GM12878 (cell line): ENCODE results near the gene COL23A1. TPM values are rescaled to one million over a fixed set of nuclear protein-coding genes. Genes with fewer than 3 reads are reported as not detected.

Experiments used
- EZH2 ChIP-seq: IDR thresholded peaks from 2 replicates; pipeline ENCODE4 v1.6.1; 2012; ENCODE audit warnings: low read depth, mild to moderate bottlenecking, control low read depth, inconsistent platforms, low read length, borderline replicate concordance; ENCODE audit not compliant: control insufficient read depth
- HCFC1 ChIP-seq: fragments of 150-350 bp; IDR thresholded peaks from 2 replicates; pipeline ENCODE4 v1.6.1; 2014; ENCODE audit warnings: low read length
- IKZF2 ChIP-seq, 2 experiments: fragments of 450-650 bp; IDR thresholded peaks; 2 replicates each; pipeline ENCODE4 v1.6.1; 2017; ENCODE audit warnings: mild to moderate bottlenecking in 2 of 2, moderate library complexity in 2 of 2
- KDM1A ChIP-seq: fragments of 200-600 bp; sonication (generic); IDR thresholded peaks from 2 replicates; pipeline ENCODE4 v1.6.1; 2016; ENCODE audit warnings: borderline replicate concordance
- MEF2A ChIP-seq: IDR thresholded peaks from 2 replicates; pipeline ENCODE4 v1.6.1; 2011; ENCODE audit warnings: low read depth, mild to moderate bottlenecking, low read length, moderate library complexity; ENCODE audit not compliant: insufficient read depth
- MYB ChIP-seq: fragments of 150-350 bp; IDR thresholded peaks from 2 replicates; pipeline ENCODE4 v1.6.1; 2014; ENCODE audit warnings: mild to moderate bottlenecking, low read depth, low read length, borderline replicate concordance
- NR2C2 ChIP-seq: IDR thresholded peaks from 2 replicates; pipeline ENCODE4 v1.6.1; 2011; ENCODE audit warnings: borderline replicate concordance, low read depth; ENCODE audit not compliant: control insufficient read depth, insufficient read length
- NRF1 ChIP-seq: conservative IDR thresholded peaks from 2 replicates; pipeline ENCODE4 v1.6.1; 2011; ENCODE audit warnings: mild to moderate bottlenecking, low read depth, low read length, improper control_type of control experiment
- PML ChIP-seq: IDR thresholded peaks from 2 replicates; pipeline ENCODE4 v1.6.1; 2012; ENCODE audit warnings: low read length, inconsistent platforms
- POU2F2 ChIP-seq: IDR thresholded peaks from 3 replicates; pipeline ENCODE4 v1.6.1; 2011; ENCODE audit warnings: low read depth, mild to moderate bottlenecking, low read length, borderline replicate concordance
- SIN3A ChIP-seq: IDR thresholded peaks from 2 replicates; pipeline ENCODE4 v1.6.1; 2012; ENCODE audit warnings: low read depth, low read length, improper control_type of control experiment
- SREBF2 ChIP-seq: IDR thresholded peaks from 2 replicates; pipeline ENCODE4 v1.6.1; 2012; ENCODE audit warnings: mild to moderate bottlenecking, low read length
- STAT3 ChIP-seq: IDR thresholded peaks from 2 replicates; pipeline ENCODE4 v1.6.1; 2011; ENCODE audit warnings: low read depth, low read length, improper control_type of control experiment
- TAF1 ChIP-seq: IDR thresholded peaks from 2 replicates; pipeline ENCODE4 v1.6.1; 2011; ENCODE audit warnings: mild to moderate bottlenecking, low read depth, low read length, borderline replicate concordance
- TBL1XR1 ChIP-seq: IDR thresholded peaks from 2 replicates; pipeline ENCODE4 v1.6.1; 2012; ENCODE audit warnings: low read depth, low read length, improper control_type of control experiment
- TCF3 ChIP-seq: IDR thresholded peaks from 2 replicates; pipeline ENCODE4 v1.6.1; 2012; ENCODE audit warnings: low read depth, mild to moderate bottlenecking, low read length, borderline replicate concordance; ENCODE audit not compliant: insufficient read depth
- ZNF207 ChIP-seq: fragments of 450-650 bp; IDR thresholded peaks from 2 replicates; pipeline ENCODE4 v1.6.1; 2014; ENCODE audit warnings: antibody characterized with exemption, mild to moderate bottlenecking, borderline replicate concordance
- ZNF217 ChIP-seq: fragments of 450-650 bp; IDR thresholded peaks from 2 replicates; pipeline ENCODE4 v1.6.1; 2017; ENCODE audit warnings: antibody characterized with exemption, mild to moderate bottlenecking
- ZNF24 ChIP-seq: fragments of 450-650 bp; IDR thresholded peaks from 2 replicates; pipeline ENCODE4 v1.6.1; 2017; ENCODE audit warnings: antibody characterized with exemption, mild to moderate bottlenecking
- polyA plus RNA-seq, 11 experiments: library from polyadenylated mRNA; depleted of rRNA in 4 of 11; unstranded in 6 of 11; stranded (reverse) in 5 of 11; fragments of >200 nt; fragmentation: Nextera tagmentation in 4 of 11; fragmentation: Illumina TruSeq in 1 of 11; extraction: Ambion mirVana in 4 of 11; extraction: Trizol in 1 of 11; gene quantifications; 1 replicate in 1 of 11; 2 replicates in 10 of 11; pipeline versions ENCODE4 v1.2.1 to v1.2.3, GENCODE V29; 2011 to 2016; ENCODE audit warnings: inconsistent platforms in 2 of 11, missing spikeins in 2 of 11, low read depth in 1 of 11
- total RNA-seq, 4 experiments: library from RNA; depleted of rRNA in 3 of 4; stranded (reverse); fragments of >200 nt in 3 of 4; fragmentation: Illumina TruSeq in 1 of 4; extraction: Trizol in 1 of 4; gene quantifications; 2 replicates each; pipeline versions ENCODE4 v1.2.1 to v1.2.3, GENCODE V29; 2013 to 2021
- TF ChIP-seq, protein P1 (sequence below): fragments of 450-650 bp; formaldehyde crosslinking; IDR thresholded peaks from 2 replicates; pipeline ENCODE4 v1.5.0; 2022; ENCODE audit warnings: mild to moderate bottlenecking, missing genetic modification characterization
- TF ChIP-seq, protein P2 (sequence below): fragments of 450-650 bp; IDR thresholded peaks from 2 replicates; pipeline ENCODE4 v1.6.1; 2017; ENCODE audit warnings: borderline replicate concordance
- TF ChIP-seq, protein P3 (sequence below): fragments of 450-650 bp; IDR thresholded peaks from 2 replicates; pipeline ENCODE4 v1.6.1; 2017; ENCODE audit warnings: mild to moderate bottlenecking, moderate library complexity

COL23A1 gene
- total and polyA plus RNA-seq, 10 of the 15 experiments (the other 5 are each of a cell fraction or from before 2014, with no cell fraction given) = 0.03 to 0.83 (median 0.09) TPM; not detected in 5

DNA sequence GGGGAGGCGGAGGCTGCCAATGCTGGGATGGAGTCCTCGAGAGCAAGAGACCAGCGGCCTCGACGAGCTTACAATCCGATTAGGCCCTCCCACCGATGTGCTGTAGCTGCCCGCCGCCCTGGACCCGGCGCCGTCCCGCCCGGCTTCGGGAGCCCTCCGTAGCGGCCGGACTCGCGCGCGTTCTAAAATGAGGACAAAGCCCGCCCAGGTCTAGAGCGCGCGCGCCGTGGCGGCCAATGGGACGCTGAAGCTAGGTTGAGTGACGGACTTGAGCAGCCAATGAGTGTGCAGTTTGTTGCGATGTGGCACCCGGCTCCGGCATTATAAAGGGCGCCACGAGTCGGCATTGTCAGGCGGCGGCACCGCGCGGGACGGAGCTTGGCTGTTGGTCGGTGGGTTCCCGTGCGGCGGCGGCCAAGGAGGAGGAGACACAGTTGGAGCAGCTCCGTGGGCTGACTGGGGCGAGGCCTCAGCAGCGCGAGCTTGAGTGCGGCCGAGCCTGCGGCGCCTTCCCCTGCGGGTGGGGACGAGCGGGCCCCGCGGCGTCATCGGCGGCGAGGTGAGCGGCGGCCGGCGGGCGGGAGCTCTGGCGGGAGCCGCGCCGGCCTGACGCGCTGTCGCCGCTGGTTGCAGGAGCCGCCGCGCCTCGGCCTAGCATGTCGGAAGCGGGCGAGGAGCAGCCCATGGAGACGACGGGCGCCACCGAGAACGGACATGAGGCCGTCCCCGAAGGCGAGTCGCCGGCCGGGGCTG lies 385.8 kb downstream of the COL23A1 start, which contains the start of gene HNRNPAB (continued):
- TF ChIP-seq NRF1 (no peak), TCF3 (peak; percentile 92), KDM1A (no peak), PML (peak; percentile 99), NR2C2 (no peak), ZNF217 (no peak), ZNF24 (no peak), SREBF2 (no peak), TBL1XR1 (no peak), HCFC1 (peak; percentile 61), SIN3A (peak; percentile 87), POU2F2 (peak; percentile 99), ZNF207 (0 out of 2 replicates have a peak, but pooled peaks have one; percentile 61), EZH2 (no peak), STAT3 (no peak), TAF1 (peak; percentile 95), MYB (no peak), IKZF2 (IDR thresholded peaks at IDR 0.05) (peak in 1 of 2 experiments; percentile 27; a peak in 1 of 4 replicates), MEF2A (no peak)
- TF ChIP-seq, protein P1, sequence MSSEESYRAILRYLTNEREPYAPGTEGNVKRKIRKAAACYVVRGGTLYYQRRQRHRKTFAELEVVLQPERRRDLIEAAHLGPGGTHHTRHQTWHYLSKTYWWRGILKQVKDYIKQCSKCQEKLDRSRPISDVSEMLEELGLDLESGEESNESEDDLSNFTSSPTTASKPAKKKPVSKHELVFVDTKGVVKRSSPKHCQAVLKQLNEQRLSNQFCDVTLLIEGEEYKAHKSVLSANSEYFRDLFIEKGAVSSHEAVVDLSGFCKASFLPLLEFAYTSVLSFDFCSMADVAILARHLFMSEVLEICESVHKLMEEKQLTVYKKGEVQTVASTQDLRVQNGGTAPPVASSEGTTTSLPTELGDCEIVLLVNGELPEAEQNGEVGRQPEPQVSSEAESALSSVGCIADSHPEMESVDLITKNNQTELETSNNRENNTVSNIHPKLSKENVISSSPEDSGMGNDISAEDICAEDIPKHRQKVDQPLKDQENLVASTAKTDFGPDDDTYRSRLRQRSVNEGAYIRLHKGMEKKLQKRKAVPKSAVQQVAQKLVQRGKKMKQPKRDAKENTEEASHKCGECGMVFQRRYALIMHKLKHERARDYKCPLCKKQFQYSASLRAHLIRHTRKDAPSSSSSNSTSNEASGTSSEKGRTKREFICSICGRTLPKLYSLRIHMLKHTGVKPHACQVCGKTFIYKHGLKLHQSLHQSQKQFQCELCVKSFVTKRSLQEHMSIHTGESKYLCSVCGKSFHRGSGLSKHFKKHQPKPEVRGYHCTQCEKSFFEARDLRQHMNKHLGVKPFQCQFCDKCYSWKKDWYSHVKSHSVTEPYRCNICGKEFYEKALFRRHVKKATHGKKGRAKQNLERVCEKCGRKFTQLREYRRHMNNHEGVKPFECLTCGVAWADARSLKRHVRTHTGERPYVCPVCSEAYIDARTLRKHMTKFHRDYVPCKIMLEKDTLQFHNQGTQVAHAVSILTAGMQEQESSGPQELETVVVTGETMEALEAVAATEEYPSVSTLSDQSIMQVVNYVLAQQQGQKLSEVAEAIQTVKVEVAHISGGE (CRISPR knock-in tag) = no peak
- TF ChIP-seq, protein P2, sequence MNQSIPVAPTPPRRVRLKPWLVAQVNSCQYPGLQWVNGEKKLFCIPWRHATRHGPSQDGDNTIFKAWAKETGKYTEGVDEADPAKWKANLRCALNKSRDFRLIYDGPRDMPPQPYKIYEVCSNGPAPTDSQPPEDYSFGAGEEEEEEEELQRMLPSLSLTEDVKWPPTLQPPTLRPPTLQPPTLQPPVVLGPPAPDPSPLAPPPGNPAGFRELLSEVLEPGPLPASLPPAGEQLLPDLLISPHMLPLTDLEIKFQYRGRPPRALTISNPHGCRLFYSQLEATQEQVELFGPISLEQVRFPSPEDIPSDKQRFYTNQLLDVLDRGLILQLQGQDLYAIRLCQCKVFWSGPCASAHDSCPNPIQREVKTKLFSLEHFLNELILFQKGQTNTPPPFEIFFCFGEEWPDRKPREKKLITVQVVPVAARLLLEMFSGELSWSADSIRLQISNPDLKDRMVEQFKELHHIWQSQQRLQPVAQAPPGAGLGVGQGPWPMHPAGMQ = no peak
- TF ChIP-seq, protein P3, sequence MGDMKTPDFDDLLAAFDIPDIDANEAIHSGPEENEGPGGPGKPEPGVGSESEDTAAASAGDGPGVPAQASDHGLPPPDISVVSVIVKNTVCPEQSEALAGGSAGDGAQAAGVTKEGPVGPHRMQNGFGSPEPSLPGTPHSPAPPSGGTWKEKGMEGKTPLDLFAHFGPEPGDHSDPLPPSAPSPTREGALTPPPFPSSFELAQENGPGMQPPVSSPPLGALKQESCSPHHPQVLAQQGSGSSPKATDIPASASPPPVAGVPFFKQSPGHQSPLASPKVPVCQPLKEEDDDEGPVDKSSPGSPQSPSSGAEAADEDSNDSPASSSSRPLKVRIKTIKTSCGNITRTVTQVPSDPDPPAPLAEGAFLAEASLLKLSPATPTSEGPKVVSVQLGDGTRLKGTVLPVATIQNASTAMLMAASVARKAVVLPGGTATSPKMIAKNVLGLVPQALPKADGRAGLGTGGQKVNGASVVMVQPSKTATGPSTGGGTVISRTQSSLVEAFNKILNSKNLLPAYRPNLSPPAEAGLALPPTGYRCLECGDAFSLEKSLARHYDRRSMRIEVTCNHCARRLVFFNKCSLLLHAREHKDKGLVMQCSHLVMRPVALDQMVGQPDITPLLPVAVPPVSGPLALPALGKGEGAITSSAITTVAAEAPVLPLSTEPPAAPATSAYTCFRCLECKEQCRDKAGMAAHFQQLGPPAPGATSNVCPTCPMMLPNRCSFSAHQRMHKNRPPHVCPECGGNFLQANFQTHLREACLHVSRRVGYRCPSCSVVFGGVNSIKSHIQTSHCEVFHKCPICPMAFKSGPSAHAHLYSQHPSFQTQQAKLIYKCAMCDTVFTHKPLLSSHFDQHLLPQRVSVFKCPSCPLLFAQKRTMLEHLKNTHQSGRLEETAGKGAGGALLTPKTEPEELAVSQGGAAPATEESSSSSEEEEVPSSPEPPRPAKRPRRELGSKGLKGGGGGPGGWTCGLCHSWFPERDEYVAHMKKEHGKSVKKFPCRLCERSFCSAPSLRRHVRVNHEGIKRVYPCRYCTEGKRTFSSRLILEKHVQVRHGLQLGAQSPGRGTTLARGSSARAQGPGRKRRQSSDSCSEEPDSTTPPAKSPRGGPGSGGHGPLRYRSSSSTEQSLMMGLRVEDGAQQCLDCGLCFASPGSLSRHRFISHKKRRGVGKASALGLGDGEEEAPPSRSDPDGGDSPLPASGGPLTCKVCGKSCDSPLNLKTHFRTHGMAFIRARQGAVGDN = peak; percentile 43; the same call in 1 of the 2 replicates
